HG02571 (cell line): ENCODE data around the gene PPP3CA.
"Not testable (repeated sequence)": the region's sequence is repeated elsewhere in the genome, so short reads cannot be mapped to it uniquely, and the experiment has no call there.

ENCODE experiments used
- ATAC-seq: cut with Tn5 transposase; IDR thresholded peaks from one replicate; pipeline ENCODE4 v1.9.1; 2021; ENCODE audit warnings: mild to moderate bottlenecking, moderate library complexity; ENCODE audit not compliant: unreplicated experiment

PPP3CA gene

GRCh38 chr4:101115887-101116286, 231.4 kb downstream of the PPP3CA start:
- ATAC-seq: no peak

- no peak for ATAC-seq
Measured at GRCh38 chr4:101114936-101115372, 232.4 kb downstream of the PPP3CA start.

- no peak for ATAC-seq
Measured at GRCh38 chr4:101104312-101105052, 242.8 kb downstream of the PPP3CA start.

- ATAC-seq: peak; percentile 89
Measured at GRCh38 chr4:101103381-101104142, 243.8 kb downstream of the PPP3CA start.

GRCh38 chr4:101102114-101102742, 245.1 kb downstream of the PPP3CA start:
- ATAC-seq: no peak

- ATAC-seq: no peak
Measured at GRCh38 chr4:101101072-101101471, 246.3 kb downstream of the PPP3CA start.

GRCh38 chr4:101098666-101099400, 248.5 kb downstream of the PPP3CA start:
- no peak for ATAC-seq

GRCh38 chr4:101092609-101093008, 254.7 kb downstream of the PPP3CA start:
- ATAC-seq: not testable (repeated sequence)

- no peak for ATAC-seq
Measured at GRCh38 chr4:101089168-101089567, 258.2 kb downstream of the PPP3CA start.

- ATAC-seq: no peak
Measured at GRCh38 chr4:101086801-101087586, 260.3 kb downstream of the PPP3CA start.

- no peak for ATAC-seq
Measured at GRCh38 chr4:101083131-101083530, 264.2 kb downstream of the PPP3CA start.

GRCh38 chr4:101081695-101082369, 265.5 kb downstream of the PPP3CA start:
- ATAC-seq: no peak

GRCh38 chr4:101081166-101081565, 266.2 kb downstream of the PPP3CA start:
- no peak for ATAC-seq

GRCh38 chr4:101078950-101079349, 268.4 kb downstream of the PPP3CA start:
- no peak for ATAC-seq

GRCh38 chr4:101076032-101076431, 271.3 kb downstream of the PPP3CA start:
- ATAC-seq: no peak

- ATAC-seq: no peak
Measured at GRCh38 chr4:101075536-101075935, 271.8 kb downstream of the PPP3CA start.

GRCh38 chr4:101074326-101074725, 273.0 kb downstream of the PPP3CA start:
- no peak for ATAC-seq

- no peak for ATAC-seq
Measured at GRCh38 chr4:101071241-101071640, 276.1 kb downstream of the PPP3CA start.

GRCh38 chr4:101068115-101068514, 279.2 kb downstream of the PPP3CA start:
- ATAC-seq: no peak

GRCh38 chr4:101067383-101067782, 279.9 kb downstream of the PPP3CA start:
- ATAC-seq: no peak
